ENCODE results near the gene INSRR.

INSRR gene

DNA sequence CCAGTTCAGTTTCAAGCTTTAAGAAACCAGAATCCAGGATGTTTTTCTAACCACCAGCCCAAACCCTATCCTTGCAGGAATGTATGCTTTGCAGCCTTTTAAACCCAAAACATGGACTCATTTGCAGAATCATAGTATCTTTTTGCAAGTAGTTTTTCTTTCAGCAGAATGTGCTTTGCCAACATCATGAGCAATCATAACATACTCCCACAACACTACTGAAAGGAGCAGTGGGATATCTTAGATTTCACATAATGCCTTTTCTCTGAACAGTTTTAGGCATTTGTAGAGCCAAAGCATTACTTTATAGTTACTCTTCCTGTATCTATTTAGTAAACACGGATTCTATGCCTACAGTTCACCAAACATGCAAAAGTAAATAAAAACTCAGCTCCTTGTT, 32.3 kb downstream of the INSRR start:
- DNase-seq, result no peak

GRCh38 chr1:156823210-156823790, 35.6 kb downstream of the INSRR start:
- DNase-seq, result peak in 2 of 4 experiments; percentile 20 to 28

- DNase-seq, result no peak
Measured at GRCh38 chr1:156822680-156823079, 36.2 kb downstream of the INSRR start.

DNA sequence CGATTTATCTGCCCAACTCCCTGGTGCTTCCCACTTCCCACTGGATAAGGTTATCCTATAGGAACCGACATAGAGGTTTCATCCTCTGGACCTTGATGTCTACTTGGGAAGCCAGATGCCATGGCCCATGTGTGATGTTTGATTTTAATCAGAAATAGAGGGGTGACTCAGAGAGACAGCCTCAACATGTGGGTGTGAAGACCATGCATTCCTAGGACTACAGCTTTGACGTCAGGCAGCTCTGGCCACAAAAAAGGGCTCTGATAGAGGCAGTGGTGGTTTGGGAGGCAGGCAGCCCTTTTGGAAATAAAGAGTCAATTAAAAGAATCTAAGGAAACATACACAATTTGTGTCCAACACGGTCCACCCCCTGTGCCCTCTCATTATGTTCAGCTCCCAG, 37.1 kb downstream of the INSRR start:
- no peak for DNase-seq

GRCh38 chr1:156816561-156817328, 42.2 kb downstream of the INSRR start, which contains the start of gene SH2D2A:
Gene SH2D2A, minus strand, starts transcription at chr1:156816848. Its CDS starts 140 bp downstream, at chr1:156816708.
- DNase-seq, result peak; percentile 41 to 62 (median 57)

DNA sequence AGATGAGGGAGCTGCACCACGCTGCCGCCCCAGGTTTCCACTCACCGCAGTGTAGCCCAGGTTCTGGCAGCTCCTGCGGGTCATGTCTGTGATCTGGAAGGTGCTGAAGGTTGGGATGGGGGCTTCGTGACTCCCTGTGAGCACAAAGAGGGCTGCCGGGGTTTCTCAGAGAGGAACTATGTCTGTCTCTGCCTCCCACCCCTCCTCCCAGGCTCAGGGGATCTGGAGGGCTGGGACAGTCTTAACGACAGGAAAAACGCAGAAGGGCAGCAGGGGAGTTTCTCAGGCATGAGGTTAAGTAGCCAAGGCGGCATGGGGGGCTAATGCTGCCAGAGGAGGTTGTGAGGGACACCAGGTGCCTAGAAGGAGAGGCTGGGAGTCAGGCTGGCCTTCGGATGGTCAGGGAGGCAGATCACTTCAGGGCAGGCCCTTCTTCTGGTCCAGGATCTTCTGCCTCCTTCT, 42.9 kb downstream of the INSRR start:
- no peak for DNase-seq

DNA sequence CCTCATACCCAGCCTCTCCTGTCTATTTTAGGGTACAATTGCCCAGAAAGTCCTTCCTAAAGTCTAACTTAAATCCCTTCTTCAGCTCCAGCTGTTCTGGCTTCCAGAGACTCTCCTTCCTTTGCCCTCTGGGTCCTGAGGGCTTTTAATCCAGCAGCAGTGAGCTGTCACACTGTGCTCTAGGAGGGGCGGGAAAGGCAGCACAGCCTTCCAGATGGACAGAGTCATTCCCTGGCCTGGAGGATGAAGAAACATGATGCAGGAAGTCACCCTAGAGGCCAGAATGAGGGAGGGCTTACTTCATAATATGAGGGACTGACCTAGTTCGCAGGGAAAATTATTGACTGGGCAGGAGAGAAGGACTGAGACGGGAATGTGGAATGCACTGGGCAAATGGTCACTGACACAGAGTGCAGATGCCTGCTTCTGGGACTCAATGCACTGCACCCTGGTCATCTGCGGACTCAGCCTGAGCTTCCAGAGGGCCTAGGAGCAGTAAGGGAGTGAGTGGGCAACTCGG, 43.5 kb downstream of the INSRR start:
- no peak for DNase-seq

DNA sequence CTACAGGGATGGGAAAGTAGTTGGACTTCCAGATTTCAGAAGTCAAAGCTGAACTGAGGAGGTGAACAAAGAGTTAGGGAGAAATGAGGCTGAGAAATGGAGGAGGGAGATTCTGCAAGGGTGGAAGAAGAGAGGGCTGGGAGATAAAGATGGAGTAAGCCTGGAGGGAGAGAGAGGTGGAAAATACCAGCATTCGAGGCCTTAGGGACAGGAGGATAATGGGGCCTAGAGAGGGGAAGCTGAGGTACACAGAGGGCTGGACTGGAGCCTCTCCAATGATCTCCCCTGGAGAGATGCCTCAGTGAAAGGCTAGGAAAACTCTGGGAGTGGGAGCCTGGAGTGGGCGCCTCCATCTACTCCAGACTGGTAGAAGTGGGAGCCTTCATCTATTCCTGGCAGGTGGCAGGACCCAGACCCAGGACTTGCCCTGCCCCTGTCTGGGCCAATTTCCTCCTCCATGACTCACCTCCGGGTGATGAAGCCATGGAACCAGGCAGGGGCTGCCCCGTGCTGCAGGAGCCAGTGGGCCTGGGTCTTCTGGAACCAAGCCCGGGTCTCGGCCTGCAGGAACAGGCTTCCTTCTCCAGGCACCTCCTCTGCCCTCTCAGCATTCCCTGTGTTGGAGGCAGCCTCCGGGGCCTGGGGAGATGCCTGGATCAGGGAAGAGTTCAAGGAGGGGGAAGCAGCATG, 44.2 kb downstream of the INSRR start:
- DNase-seq, result no peak

DNA sequence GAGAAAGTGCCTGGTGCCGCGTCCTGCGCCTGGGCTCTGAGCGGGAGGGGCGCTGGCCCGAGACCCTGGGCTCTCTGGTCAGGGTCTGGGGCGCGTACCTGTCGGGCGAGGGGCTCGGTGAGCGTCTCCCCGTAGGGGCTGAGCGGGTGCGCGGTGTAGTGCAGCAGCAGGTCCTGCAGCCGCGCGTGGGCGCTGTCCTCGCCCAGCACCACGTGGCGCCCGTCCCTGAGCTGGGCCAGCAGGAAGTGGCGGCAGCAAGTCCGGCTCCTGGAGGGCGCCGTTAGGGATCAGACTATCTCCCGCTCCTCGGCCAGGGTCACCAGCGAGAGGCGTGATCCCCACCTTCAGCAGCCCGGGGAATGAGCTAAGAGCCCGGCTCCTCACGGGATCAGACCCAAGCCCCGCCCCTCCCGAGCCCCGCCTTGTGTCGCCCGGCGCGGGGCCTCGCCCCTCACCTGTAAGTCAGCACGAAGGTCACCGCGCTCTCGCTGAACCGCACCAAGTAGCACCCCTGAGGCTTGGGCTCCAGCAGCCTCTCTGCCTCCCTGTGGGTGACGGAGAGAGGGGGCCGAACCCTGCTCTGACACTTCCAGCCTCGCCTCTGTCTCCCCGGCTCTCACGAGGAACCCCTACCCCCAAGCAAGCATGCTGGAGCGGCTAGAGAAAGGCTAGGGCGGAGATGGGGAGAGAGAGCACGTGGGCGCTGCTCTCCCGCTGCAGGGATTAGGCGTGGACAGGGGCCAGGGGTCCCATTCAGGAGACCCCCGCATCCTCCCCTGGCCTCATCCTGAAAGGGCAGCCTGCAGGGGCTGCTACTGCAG, 45.0 kb downstream of the INSRR start:
- DNase-seq, result peak; percentile 68 to 89 (median 83)

DNA sequence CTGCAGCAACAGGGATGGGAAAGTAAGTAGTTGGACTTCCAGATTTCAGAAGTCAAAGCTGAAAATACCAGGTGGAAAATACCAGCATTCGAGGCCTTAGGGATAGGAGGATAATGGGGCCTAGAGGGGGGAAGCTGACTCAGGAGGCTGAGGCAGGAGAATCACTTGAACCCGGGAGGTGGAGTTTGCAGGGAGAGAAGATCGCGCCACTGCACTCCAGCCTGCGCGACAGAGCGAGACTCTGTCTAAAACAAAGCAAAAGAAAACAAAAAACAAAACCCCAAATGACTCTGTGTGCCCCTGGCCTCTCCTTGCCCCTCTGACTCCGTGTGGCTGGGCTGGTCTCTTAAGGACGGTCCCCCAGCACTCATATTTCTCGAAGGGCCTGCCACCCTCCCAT, 45.6 kb downstream of the INSRR start:
- DNase-seq, result no peak

DNA sequence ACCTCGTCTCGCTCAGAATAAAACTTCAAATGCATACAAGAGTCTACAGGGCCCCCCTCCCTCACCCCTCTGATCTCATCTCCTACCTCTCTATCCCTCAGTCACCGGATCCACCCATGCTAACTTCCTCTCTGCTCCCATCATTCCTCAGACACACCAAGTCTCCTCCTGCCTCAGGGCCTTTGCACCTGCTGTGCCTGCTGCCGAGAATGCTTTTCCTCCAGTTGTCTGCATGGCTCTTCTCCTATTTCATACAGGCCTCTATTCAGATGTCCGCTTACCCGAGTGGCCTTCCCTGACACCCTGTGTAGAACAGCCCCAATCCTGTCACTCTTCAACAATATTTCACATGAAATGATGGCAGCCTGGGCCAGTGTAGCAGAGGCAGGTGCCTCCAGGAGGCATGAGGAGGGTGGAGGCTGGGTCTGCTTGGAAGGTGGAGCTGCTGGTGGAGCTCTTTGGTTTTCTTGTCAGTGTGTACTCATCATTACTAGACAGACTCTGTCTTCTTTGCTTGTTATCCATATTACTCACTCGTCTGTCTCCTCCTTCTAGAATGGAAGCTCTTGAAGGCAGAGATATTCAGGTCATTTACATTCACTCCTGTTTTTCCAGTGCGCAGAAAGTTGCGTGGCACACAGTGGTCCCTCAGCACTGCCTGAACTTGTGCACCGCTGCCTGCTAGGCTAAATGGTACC, 46.5 kb downstream of the INSRR start:
- no peak for DNase-seq

DNA sequence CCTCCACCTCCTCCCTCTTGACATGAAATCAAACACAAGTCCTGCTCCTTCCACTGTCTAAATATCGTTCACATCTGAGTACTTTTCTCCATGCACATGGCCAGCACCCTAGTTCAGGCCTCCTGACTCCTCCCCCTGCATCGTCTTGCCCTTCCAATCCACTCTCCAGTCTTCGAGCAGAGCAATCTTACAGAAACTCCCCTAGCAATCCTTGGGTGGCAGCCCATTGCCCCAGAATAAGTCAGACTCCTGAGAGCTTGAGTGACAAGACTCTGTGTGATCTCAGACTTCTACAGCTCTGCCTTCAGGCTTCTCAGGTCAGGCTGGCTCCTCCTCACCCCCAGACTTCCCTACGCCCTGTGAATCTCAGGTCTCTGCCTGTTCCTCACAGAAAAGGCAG, 47.7 kb downstream of the INSRR start:
- no peak for DNase-seq

DNA sequence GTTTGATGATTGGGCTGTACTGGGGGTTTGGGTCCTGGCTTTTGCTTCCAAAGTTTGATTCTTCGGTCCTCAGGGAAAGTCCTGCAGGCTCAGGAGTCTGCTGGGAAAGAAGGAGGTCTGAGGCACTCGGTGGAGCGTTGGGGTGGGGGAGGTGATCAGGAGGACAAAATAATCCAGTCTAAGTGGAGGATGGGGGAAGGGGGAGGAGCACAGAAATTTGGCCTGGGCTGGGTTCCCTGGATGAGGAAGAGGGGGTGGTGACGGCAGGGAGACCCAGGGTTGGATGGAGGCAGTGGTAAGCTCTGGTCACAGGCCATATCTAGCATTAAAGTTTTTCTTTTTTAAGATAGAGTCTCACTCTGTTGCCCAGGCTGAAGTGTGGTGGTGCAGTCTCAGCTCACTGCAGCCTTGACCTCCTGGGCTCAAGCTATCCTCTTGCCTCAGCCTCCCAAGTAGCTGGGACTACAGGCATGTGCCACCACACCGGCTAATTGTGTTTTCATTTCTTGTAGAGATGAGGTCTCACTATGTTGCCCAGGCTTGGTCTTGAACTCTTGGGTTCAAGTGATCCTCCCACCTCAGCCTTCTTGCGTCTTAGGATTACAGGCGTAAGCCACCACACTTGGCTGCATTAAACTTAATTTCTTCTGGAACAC, 49.1 kb downstream of the INSRR start:
- DNase-seq, result no peak

DNA sequence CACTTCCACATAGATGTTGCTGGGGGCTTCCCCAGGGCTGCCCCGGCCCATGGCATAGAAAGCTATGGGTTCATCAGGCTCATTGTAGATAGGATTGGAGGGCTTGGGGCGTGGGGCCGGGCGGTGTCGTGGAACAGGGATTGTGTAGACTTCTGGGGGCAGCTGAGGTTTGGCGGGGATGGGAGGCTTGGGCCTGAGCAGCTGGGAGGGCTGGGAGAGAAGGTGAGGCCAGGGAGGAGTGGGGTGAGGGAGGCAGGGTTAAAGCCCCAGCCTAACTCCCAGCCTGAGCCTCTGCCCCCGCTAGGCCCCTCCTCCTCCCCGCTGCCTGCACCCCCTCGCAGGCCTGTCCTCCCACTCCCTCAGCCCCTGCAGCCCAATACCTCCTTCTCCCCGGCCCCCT, 49.6 kb downstream of the INSRR start:
- DNase-seq, result no peak

- DNase-seq, result no peak
Measured at GRCh38 chr1:156808186-156809030, 50.5 kb downstream of the INSRR start.

GRCh38 chr1:156807627-156808026, 51.3 kb downstream of the INSRR start:
- DNase-seq, result no peak

DNA sequence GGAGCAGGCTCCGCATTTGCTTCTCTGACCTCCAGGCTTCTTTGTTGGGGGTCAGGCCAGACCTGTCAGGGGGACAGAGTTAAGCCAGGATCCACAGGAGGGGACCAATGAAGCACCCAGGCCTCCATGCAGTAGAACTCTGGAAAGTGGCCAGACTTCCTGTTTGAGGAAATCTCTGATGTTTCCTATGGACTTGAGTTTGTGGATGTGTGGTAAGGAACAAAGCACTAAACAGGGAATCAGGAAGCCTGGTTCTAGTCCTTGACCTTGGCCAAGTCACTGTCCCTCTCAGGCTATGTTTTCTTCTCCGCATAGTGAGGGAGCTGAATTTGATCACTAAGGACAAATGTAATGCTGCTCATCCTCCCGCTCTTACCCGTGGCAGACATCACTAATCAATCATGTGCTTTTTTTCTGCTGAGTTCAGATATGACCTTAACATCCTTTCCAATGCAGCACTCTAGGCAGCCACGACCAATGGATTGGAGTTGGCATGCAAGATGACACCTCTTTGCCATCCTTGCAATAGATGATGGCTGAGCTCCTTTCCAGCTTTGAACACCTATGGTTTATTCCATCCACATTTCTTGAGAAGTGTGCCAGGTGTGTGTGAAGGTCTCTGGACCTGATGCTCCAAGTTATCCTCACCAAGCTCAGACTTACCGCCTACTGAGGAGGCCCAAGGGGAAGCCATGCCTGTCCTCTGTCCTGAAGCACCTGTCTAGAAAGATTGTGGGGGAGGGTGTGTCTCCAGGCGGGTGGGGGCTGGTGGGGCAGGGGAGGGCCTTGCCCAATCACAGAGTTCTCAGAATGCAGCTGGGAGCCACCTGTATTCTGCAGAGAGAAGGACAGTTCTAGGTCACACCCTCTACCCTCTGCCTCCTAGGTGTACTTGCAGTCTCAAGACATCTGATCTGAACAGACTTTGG, 52.1 kb downstream of the INSRR start:
- peak in 1 of 4 experiments; percentile 19 for DNase-seq

DNA sequence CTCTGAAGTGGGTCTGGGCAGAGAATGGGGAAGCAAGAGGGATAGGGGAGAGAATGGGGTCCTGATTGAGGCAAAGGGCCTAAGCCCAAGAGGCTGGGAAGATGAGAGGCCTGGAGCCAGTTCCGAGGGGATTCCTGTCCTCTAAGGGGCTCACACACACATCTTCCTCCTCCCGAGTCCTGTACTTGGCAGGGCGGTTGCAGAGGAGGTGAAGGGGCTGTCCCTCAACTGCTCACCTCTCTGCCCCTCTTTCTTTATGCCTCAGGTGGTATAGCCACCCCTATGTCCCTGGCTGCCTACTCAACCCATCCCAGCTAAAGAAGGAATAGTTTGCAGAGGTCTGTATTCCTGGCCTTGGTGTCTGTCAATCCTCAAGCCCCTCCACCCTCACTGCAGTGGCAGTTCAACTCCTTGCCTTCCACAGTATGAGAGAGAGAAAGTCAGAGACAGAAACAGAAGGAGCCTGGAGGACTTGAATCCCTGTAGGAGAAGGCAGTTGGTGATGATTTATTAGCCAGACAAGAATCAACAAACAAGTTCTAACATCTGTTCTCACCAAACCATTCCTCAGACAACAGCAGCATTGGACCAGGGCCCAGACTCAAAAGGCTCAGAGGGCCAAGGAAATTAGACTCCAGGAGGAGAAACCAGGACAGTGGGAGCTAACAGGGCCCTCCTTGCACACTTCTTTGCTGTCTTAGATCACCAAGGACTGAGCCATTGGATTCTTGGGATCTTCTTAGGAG, 53.0 kb downstream of the INSRR start:
- no peak for DNase-seq
